DMS 273 (cell line): ENCODE measurements around the gene C21orf91.
"Not testable (repeated sequence)": the region's sequence is repeated elsewhere in the genome, so short reads cannot be mapped to it uniquely, and the experiment has no call there.

Experiments used
- DNase-seq: peaks from one replicate; lab custom pipeline; 2025; ENCODE audit not compliant: unreplicated experiment; lab: John Stamatoyannopoulos, UW

C21orf91 gene

GRCh38 chr21:17779980-17780379 lies 39.2 kb downstream of the C21orf91 start:
- no peak for DNase-seq

- no peak for DNase-seq
Measured at GRCh38 chr21:17779496-17779895, 39.7 kb downstream of the C21orf91 start.

- no peak for DNase-seq
Measured at GRCh38 chr21:17777072-17777765, 41.9 kb downstream of the C21orf91 start.

GRCh38 chr21:17775431-17776126 lies 43.6 kb downstream of the C21orf91 start:
- DNase-seq, result no peak

- DNase-seq, result not testable (repeated sequence)
Measured at GRCh38 chr21:17775021-17775420, 44.1 kb downstream of the C21orf91 start.

- no peak for DNase-seq
Measured at GRCh38 chr21:17769447-17769845, 49.7 kb downstream of the C21orf91 start.

- no peak for DNase-seq
Measured at GRCh38 chr21:17768840-17769446, 50.2 kb downstream of the C21orf91 start.

- DNase-seq, result no peak
Measured at GRCh38 chr21:17765207-17765606, 53.9 kb downstream of the C21orf91 start.

- DNase-seq, result no peak
Measured at GRCh38 chr21:17763288-17764037, 55.7 kb downstream of the C21orf91 start.

- no peak for DNase-seq
Measured at GRCh38 chr21:17759511-17760178, 59.5 kb downstream of the C21orf91 start.

- DNase-seq, result no peak
Measured at GRCh38 chr21:17758683-17759082, 60.5 kb downstream of the C21orf91 start.

GRCh38 chr21:17757671-17758070 lies 61.5 kb downstream of the C21orf91 start:
- no peak for DNase-seq

- no peak for DNase-seq
Measured at GRCh38 chr21:17753736-17754135, 65.4 kb downstream of the C21orf91 start.

GRCh38 chr21:17752171-17752570 lies 67.0 kb downstream of the C21orf91 start:
- DNase-seq, result no peak

- DNase-seq, result no peak
Measured at GRCh38 chr21:17746920-17747319, 72.2 kb downstream of the C21orf91 start.

- DNase-seq, result no peak
Measured at GRCh38 chr21:17745086-17745485, 74.1 kb downstream of the C21orf91 start.

- no peak for DNase-seq
Measured at GRCh38 chr21:17742940-17743592, 76.1 kb downstream of the C21orf91 start.

GRCh38 chr21:17742181-17742580 lies 77.0 kb downstream of the C21orf91 start:
- no peak for DNase-seq
